Activated CD4-positive, alpha-beta T cell treated with anti-CD3 and anti-CD28 coated beads, Interleukin-10, Interleukin-2, amounts not matched to agents 100 ng/mL and 50 ng/mL, durations not matched to agents 16 hours and 8 hours (primary cell): ENCODE data around the gene DCAF10.
A peak's percentile ranks its signal among the peaks of the same experiment; 100 is the strongest.
"Not testable (repeated sequence)": the region's sequence is repeated elsewhere in the genome, so short reads cannot be mapped to it uniquely, and the experiment has no call there.

Experiments used
- DNase-seq: peaks from one replicate; pipeline ENCODE4 v3.0.0-alpha.2; 2020

Gene DCAF10

GRCh38 chr9:37870081-37870798 lies 69.6 kb downstream of the DCAF10 start:
- DNase-seq: no peak

DNA sequence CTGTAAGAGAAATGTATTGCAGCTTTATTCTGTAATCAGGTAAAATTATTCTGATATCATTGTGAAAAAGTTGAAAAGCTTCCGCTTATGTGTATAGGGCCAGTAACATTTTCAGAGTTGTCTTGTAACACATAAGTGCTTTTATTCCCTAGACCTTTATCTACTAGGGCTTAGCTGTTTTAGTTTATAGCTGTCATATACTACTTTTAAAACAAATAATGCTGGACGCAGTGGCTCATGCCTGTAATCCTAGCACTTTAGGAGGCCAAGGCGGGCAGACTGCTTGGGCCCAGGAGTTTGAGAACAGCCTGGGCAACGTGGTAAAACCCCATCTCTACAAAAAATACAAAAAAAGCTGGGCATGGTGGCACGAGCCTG lies 70.2 kb downstream of the DCAF10 start:
- DNase-seq: no peak

GRCh38 chr9:37873955-37874354 lies 73.4 kb downstream of the DCAF10 start:
- DNase-seq: no peak

DNA sequence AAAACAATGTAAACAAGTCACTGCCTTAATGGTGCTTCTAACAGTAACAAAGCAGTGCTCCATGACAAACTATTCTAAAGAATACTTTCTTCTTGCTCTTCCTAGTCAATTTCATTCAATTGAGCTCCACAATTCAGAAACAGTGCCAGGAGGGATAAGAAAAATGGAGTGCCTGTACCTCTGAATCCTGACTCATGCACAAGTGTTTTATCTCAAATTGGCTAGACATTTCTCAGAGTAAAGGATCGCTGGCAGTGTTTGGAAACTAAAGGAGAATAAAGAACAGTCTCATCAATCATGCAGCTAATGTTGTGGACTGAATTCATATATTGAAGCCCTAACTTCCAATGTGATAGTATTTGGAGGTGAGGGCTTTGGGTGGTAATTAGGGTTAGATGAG lies 75.8 kb downstream of the DCAF10 start:
- no peak for DNase-seq

GRCh38 chr9:37880916-37881479 lies 80.4 kb downstream of the DCAF10 start:
- no peak for DNase-seq

DNA sequence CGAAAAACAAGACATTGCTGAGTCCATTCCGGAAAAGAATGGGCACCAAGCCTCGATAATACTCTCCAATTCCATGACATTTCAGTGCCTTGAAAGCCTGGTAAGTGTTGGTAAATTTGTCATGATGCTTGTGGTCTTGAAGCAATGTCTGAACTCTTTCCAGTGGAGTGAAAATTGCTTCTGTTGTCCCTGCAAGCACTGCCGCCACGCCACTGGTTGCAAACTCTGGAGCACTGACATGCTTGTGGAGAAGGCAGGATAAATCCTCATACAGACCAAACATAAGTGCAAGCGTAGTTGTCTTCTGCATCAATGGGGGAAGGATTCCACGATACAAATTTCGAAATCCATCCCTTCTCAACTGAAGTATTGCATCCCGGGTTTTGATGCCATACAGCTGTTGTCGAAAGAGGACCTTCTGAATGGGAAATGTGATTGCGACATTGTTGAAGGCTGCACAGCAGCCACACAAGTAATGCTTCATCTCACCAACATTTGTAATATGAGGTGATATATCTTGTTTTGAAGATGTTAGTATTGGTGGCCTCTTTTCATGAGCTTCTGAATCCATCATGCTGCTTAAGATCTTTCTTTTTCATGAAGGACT lies 87.5 kb downstream of the DCAF10 start:
- not testable (repeated sequence) for DNase-seq

DNA sequence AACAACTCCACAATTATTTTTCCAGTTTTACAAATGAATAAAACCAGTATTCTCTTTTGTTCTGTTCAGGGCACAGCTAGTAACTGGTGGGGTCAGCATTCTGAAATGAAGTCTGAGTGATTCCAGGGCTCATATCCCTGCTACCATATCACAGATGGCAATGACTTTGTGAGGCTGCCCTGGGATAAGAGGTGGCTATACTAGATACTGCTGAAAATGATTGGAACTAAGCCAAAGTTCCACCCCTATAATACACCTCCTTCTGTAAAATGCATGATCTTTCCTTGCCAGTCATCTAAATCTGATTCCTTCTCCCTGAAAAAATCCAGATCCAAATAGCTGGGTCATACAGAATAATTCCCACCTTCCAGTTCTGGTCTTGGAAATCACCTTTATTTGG lies 88.9 kb downstream of the DCAF10 start:
- DNase-seq: no peak

GRCh38 chr9:37891042-37891441 lies 90.4 kb downstream of the DCAF10 start:
- DNase-seq: not testable (repeated sequence)

DNA sequence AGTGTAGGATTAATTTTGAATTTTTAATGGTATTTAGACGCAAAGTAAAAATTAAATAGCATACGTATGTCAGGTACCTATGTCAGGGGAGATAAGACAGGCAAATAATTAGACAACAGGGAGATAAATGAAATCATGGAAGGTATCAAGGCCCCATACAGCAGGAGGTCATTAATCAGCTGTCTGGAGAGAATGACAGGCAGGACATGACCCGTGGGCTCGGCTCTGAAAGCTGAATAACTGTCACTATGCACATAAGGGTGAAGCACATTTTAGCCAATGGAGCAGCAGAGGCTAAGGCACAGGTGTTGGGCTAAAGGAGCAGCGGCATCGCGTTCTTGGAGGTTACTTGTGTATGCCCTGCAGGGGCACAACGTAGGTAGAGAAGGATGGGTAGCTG lies 91.5 kb downstream of the DCAF10 start:
- no peak for DNase-seq

DNA sequence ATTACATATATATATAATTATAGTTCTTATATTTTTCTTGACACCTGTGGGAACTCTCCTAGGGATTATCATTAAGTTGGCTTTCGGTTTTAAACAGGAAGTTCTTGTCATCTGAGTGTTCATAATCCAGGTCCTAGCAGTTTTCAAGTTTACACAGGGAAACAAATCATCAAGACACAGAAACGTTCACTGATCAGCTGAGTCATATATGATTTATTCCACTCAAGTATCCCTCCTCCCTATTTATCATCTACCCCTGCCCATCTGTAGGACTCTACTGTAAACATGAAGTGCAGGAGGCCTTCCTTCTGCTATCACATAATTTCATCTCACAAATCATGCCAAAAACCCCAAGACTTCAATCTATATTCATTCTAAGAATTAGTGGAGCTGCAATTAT lies 97.1 kb downstream of the DCAF10 start:
- no peak for DNase-seq

GRCh38 chr9:37899041-37899440 lies 98.4 kb downstream of the DCAF10 start:
- DNase-seq: no peak

- DNase-seq: no peak
These were observed 101.5 kb downstream of the DCAF10 start for GRCh38 chr9:37902131-37902530.

DNA sequence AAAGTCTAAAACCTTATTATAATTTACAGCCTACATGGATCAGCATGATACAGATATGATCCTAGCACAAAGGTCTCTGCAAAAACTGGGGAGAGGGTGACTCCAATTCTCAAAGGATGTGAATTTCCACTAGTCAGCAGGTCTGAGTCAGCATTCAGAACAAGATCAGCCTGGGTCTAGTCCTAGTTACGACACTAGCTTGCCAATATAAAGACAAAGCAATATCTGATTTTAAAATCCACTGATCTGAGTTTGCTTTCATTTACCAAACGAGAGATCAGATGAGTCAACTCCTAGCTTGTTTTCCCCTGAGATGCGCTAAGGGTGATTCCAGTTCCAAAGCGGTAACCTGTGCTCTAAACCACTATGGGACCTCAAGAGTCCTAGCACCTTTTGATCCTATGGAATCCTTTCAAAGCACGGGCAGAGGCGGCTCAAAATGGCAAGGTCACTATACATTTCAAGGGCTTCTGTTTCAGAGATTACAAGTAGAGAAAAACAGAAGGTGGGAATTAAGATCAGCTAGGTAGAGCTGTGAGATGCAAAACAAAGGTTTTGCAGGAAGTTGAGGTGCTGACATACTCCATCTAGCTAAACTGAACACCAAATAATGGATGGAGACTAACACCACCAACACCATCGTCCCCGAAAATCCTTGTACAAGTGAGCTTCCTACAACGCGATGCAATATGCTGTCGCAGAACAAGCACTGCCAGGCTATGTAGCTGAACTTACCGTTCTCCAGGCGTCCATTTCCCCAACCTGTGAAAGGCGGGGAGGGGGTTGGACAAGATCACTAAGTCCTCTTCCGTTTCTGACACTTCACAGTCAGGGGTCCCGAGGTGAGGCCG lies 102.4 kb downstream of the DCAF10 start:
- DNase-seq: peak; percentile 67

GRCh38 chr9:37903647-37904444 lies 103.2 kb downstream of the DCAF10 start, which contains the start of gene SLC25A51:
Gene SLC25A51 (minus strand): TSS chr9:37904127. CDS start chr9:37888550, 15,577 bp downstream.
- peak; percentile 94 for DNase-seq

DNA sequence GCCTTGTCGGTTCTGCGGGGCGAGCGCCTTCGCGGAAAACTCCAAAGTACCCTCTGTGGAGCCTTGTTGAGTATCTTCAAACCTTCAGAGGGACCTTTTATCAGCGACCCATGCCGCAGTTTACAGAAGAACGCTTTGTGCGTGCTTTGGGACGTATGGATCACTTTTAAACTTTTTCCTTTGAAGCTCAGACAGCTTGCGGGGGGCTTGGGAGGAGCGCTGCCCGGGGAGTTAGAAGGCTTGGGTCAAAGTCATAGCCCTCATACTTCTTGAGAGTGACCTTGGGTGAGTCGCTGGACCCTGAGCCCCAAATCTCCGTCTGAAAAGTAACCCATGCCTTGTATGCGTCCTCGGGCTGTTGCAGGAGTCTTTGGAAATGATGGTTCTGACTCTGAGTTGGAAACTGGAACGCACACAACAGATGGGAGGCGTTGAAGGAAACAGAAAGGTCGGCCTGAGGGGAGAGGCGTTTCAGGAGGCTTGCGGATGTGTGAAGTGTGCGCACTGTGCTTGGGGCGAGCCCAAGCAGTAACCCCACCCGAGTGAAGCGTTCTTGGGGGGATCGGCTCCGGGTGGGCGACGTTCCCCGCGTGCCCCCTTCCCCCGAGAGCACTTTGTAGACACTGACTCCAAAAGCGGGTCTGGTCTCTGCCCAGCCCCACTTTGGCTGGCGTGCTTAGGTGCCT lies 104.0 kb downstream of the DCAF10 start:
- no peak for DNase-seq

GRCh38 chr9:37905131-37905505 lies 104.5 kb downstream of the DCAF10 start:
- DNase-seq: no peak

DNA sequence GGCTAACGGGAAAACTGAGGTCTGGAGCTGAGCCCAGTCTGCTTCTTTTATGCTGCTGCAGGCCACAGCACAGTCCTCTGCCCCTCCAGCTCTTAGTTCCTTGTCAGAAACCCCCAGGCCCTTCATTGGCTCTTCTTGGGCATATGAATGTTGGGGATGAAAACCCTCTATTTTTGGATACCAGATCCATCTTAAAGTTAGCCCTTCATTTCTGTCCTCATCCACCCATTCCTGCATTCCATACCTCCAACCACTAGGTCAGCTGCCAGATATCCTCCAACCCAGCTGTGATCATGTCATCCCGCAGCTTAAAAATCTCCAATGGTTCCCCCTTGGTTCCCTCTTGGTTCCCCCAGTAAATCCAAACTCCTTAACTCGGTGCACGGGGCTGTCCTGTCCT lies 105.2 kb downstream of the DCAF10 start:
- DNase-seq: no peak

DNA sequence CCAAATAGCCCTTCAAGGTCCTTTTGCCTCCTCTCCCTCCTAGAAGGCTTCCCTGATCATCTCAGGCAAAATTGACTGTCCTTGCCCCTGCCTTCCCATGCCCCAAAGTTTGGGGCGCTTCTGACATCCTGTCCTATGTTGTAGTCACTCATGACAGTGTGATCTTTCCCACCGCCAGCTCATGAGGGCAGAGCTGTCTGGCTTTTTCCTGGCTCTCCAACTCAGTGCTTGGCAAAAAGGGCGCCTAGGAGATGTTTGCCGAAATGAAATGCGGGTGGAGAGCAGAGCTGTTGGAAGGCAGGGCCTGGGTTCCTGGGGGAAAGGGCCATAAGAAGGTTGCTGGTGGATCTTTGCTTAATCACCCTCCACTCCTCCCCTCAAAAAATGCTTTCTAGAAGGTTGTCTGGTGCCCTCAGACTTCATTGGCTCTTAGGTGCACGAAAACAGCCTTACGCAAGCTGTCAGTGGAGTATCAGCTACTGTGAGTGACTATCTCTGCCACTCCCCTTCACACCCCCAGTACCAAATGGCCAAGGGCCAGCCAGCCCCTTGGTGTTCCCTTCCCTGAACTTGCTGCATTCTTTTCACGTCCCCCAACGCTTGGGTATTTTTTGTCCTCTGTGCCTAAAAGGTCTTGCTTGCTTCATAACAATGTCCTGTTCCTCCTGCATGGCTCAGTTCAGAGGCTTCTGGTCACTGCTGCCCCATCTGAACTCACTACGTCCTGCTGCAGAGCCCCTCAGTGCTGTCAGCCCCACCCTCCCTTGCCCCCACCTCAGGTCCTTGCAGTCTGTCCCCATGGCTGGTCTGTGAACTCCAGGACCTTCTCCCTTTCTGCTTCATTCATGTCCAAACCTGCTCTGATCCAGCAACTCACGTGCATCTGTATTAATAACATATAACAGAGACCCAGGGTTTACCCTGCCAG lies 106.0 kb downstream of the DCAF10 start:
- DNase-seq: no peak

DNA sequence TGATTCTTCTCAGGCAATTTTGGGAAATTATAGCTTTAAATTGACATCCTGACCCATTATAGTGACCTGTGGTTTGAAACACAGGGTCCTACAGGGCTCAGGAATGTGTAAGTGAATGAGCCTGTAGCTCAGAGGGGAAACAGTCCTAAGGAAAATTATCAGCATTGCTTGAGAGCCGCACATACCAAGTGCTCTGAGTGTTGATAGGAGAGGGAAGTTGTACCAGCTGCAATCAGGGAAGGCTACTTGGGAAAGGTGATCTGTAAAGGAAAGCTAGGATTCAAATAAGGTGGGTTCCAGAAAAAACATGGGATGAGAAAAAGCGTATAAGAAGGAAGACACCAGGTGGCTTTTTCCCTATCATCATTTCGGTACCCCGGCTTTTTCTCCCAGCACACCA lies 107.7 kb downstream of the DCAF10 start:
- no peak for DNase-seq

GRCh38 chr9:37908698-37909186 lies 108.1 kb downstream of the DCAF10 start:
- peak; percentile 35 for DNase-seq

DNA sequence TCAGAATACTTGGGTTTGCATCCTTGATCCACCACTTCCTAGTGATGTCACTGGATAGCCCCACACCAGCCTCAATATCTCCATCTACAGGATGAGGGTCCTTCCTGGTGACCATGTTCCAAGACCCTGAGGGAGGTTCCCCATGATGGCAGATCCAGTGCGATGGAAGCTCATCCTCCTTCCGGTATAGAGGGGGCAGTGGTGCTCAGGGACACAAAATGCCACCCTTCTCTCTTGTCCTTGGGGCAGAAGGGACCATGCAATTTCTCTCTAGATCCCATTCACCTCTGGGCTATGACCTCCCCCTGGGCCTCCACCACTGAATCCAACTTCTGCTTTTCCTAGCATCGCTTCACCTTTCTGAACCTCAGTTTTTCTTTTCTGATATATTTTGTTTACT lies 108.7 kb downstream of the DCAF10 start:
- no peak for DNase-seq
